Activated CD8-positive, alpha-beta memory T cell treated with anti-CD3 and anti-CD28 coated beads, Interleukin-2, amount 50 U/mL, for 1 hour (primary cell): ENCODE results near the gene HELZ2.
A peak's percentile ranks its signal among the peaks of the same experiment; 100 is the strongest.
"Not testable (repeated sequence)": the region's sequence is repeated elsewhere in the genome, so short reads cannot be mapped to it uniquely, and the experiment has no call there.

Experiments
- DNase-seq: peaks from one replicate; pipeline ENCODE4 v3.0.0-alpha.2; 2020; ENCODE audit errors: extremely low read depth

Gene HELZ2

GRCh38 chr20:63580796-63581461 lies 6.9 kb upstream of the HELZ2 start:
- peak; percentile 58 for DNase-seq

GRCh38 chr20:63579017-63579694 lies 5.1 kb upstream of the HELZ2 start:
- DNase-seq = no peak

GRCh38 chr20:63578224-63579016 lies 4.4 kb upstream of the HELZ2 start:
- DNase-seq = no peak

GRCh38 chr20:63577317-63577894 lies 3.4 kb upstream of the HELZ2 start:
- DNase-seq = no peak

GRCh38 chr20:63576311-63576710 lies 2.3 kb upstream of the HELZ2 start:
- DNase-seq = no peak

- DNase-seq = no peak
Observed at GRCh38 chr20:63574829-63575743, 1.0 kb upstream of the HELZ2 start.

- DNase-seq = no peak
Observed at GRCh38 chr20:63573647-63574131, 350 bp downstream of the HELZ2 start.

GRCh38 chr20:63572788-63573646 lies 1.0 kb downstream of the HELZ2 start:
- DNase-seq = no peak

- no peak for DNase-seq
Observed at GRCh38 chr20:63572071-63572787, 1.8 kb downstream of the HELZ2 start.

- DNase-seq = not testable (repeated sequence)
Observed at GRCh38 chr20:63571087-63571478, 3.0 kb downstream of the HELZ2 start.

- no peak for DNase-seq
Observed at GRCh38 chr20:63570281-63571086, 3.6 kb downstream of the HELZ2 start.

- no peak for DNase-seq
Observed at GRCh38 chr20:63568986-63569949, 4.8 kb downstream of the HELZ2 start.

GRCh38 chr20:63568170-63568981 lies 5.7 kb downstream of the HELZ2 start:
- no peak for DNase-seq

GRCh38 chr20:63567386-63568169 lies 6.5 kb downstream of the HELZ2 start:
- DNase-seq = no peak

GRCh38 chr20:63567136-63567385 lies 7.0 kb downstream of the HELZ2 start:
- DNase-seq = no peak
